WERI-Rb-1 (cell line): ENCODE data around the gene MYO9A.
"Not testable (repeated sequence)": the region's sequence is repeated elsewhere in the genome, so short reads cannot be mapped to it uniquely, and the experiment has no call there.

ENCODE experiments used
- DNase-seq: peaks from one replicate; pipeline ENCODE4 v3.0.0-alpha.2; 2020
- H3K27ac ChIP-seq: fragments of 250-450 bp; sonication (Bioruptor Pico); 2 replicates; pipeline ENCODE4 v1.5.1; 2020; ENCODE audit warnings: mild to moderate bottlenecking, moderate library complexity
- H3K27me3 ChIP-seq: fragments of 250-450 bp; sonication (Bioruptor Pico); 2 replicates; pipeline ENCODE4 v1.5.1; 2021; ENCODE audit warnings: mild to moderate bottlenecking, low read depth, moderate library complexity; ENCODE audit not compliant: insufficient read depth, severe bottlenecking
- H3K36me3 ChIP-seq: fragments of 250-450 bp; sonication (Bioruptor Pico); 2 replicates; pipeline ENCODE4 v1.5.1; 2020; ENCODE audit warnings: mild to moderate bottlenecking, moderate library complexity
- H3K4me3 ChIP-seq: 2 replicates; pipeline ENCODE4 v1.5.1; 2011; ENCODE audit warnings: low read depth, mild to moderate bottlenecking, control low read depth, low read length
- H3K9me3 ChIP-seq: fragments of 250-450 bp; sonication (Bioruptor Pico); 2 replicates; pipeline ENCODE4 v1.5.1; 2021; ENCODE audit warnings: mild to moderate bottlenecking, moderate library complexity; ENCODE audit not compliant: severe bottlenecking
- CTCF ChIP-seq: IDR thresholded peaks from 2 replicates; pipeline ENCODE4 v1.5.1; 2011; ENCODE audit warnings: low read depth, mild to moderate bottlenecking, control low read depth, inconsistent platforms, low read length

Gene MYO9A

GRCh38 chr15:72078887-72079286, 39.1 kb downstream of the MYO9A start:
- Histone ChIP-seq H3K27ac (no peak overlapping the region), H3K4me3 (no peak overlapping the region), H3K27me3 (no peaks in the 10 kb centered on the region), H3K36me3 (no peaks in the 10 kb centered on the region), H3K9me3 (peaks cover 2% of the 10 kb centered on the region)
- TF ChIP-seq CTCF = no peak
- DNase-seq = no peak

GRCh38 chr15:72077950-72078349, 40.0 kb downstream of the MYO9A start:
- no peak for DNase-seq
- Histone ChIP-seq H3K4me3 (no peak overlapping the region), H3K36me3 (no peaks in the 10 kb centered on the region), H3K27me3 (no peaks in the 10 kb centered on the region), H3K27ac (no peak overlapping the region), H3K9me3 (no peaks in the 10 kb centered on the region)
- no peak for TF ChIP-seq CTCF

DNA sequence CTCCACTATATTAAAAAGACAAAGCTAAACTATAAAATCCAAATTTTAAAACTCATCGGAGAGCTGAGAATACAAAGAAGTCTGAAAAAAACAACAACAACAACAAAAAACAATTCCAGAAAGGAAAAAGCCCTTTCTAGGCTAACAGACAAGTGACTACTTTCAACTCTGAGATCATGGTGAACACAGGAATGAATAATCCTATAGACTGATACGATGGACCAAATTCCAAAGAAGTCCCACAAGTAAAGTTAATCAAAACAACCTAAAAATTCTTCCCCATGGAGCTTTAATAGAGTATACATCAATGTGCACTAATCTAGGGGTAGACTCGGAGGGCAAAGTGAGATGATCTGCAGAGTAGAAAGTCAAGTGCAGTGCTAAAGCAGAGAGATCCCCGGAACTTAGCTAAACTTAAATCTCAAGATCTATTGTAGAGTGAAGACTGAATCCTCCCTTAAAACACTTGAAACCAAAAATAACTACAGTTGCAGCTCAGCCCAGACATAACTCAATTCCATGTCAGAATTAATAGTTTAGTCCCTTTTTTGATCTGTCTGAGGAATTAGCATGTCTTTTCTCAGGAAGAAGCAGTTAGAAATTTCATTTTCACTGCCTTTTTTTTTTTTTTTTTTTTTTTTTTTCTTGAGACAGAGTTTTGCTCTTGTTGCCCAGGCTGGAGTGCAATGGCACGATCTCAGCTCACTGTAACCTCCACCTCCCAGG, 43.5 kb downstream of the MYO9A start:
- no peak for TF ChIP-seq CTCF
- Histone ChIP-seq H3K4me3 (no peak overlapping the region), H3K27me3 (no peaks in the 10 kb centered on the region), H3K36me3 (no peaks in the 10 kb centered on the region), H3K27ac (no peak overlapping the region), H3K9me3 (no peaks in the 10 kb centered on the region)
- no peak for DNase-seq

- not testable (repeated sequence) for H3K36me3 ChIP-seq, H3K27ac ChIP-seq, DNase-seq, H3K9me3 ChIP-seq, H3K27me3 ChIP-seq, H3K4me3 ChIP-seq
Measured at GRCh38 chr15:72071448-72071825, 46.5 kb downstream of the MYO9A start.

DNA sequence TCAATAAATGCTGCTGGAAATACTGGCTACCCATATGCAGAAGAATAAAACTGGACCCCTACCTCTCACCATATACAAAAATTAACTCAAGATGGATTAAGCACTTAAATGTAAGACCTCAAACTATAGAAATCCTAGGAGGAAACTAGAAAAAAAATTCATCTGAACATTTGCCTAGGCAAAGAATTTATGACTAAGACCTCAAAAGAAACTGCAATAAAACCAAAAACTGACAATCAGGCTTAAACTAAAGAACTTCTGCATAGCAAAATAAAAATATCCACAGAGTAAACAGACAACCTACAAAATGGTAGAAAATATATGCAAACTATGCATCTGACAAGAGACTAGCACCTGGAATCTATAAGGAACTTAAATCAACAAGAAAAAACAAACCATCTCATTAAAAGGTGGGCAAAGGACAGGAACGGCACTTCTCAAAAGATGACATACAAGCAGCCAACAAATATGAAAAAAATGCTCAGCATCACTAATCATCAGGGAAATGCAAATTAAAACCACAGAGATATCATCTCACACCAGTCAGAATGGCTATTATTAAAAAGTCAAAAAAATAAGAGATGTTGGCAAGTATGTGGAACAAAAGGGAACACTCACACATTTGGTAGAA, 47.0 kb downstream of the MYO9A start:
- DNase-seq = no peak
- Histone ChIP-seq H3K36me3 (no peaks in the 10 kb centered on the region), H3K27me3 (no peaks in the 10 kb centered on the region), H3K27ac (no peak overlapping the region), H3K9me3 (no peaks in the 10 kb centered on the region), H3K4me3 (no peak overlapping the region)
- TF ChIP-seq CTCF = no peak

DNA sequence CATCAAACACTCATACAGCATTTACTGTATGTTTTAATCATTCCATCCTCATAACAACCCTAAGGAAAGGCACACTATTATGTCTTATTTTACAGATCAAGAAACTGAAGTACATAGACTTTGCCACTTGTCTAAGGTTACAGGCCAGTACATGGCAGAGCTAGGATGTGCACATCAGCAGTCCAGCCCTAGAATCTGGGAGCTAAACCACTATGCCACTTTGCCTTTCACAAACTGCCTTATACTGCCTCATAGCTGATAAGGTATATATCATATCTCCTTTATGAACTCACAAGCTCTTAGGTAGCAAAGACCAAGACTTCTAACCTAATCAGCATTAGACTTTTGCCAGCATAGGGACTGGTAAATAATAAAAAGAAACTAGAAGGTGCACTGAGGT, 49.1 kb downstream of the MYO9A start:
- Histone ChIP-seq H3K4me3 (no peak overlapping the region), H3K27ac (no peak overlapping the region), H3K36me3 (no peaks in the 10 kb centered on the region), H3K27me3 (no peaks in the 10 kb centered on the region), H3K9me3 (no peaks in the 10 kb centered on the region)
- no peak for TF ChIP-seq CTCF
- DNase-seq = no peak
